Measurements from ENCODE around the gene SCN10A.

SCN10A gene

DNA sequence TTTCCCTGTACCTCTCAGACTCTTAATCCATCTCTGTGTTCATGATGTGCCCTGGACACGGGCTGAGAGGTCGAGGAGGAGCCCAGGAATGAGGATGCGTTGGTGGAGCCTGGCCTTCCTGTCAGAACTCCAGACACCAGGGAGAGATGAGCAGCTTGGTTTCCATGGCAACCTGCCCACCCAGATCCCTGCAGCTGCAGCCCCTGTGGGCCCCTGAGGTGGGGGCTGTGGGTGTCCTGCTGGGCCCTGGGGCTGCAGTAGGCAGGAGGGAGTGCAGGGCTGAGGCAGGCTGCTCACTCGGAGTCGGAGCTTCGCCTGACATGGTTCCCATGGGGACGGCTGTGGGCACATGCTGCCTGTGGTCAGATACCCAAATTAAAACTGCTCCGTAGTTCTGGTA, 7.7 kb upstream of the SCN10A start:
- H3K4me3 ChIP-seq (ENCODE audit: severe bottlenecking) = no peak overlapping the region
- ATAC-seq (ENCODE audit: low read depth) = no peak
- no peak overlapping the region for H3K27ac ChIP-seq (ENCODE audit: poor library complexity, severe bottlenecking)
- TF ChIP-seq, protein P1, sequence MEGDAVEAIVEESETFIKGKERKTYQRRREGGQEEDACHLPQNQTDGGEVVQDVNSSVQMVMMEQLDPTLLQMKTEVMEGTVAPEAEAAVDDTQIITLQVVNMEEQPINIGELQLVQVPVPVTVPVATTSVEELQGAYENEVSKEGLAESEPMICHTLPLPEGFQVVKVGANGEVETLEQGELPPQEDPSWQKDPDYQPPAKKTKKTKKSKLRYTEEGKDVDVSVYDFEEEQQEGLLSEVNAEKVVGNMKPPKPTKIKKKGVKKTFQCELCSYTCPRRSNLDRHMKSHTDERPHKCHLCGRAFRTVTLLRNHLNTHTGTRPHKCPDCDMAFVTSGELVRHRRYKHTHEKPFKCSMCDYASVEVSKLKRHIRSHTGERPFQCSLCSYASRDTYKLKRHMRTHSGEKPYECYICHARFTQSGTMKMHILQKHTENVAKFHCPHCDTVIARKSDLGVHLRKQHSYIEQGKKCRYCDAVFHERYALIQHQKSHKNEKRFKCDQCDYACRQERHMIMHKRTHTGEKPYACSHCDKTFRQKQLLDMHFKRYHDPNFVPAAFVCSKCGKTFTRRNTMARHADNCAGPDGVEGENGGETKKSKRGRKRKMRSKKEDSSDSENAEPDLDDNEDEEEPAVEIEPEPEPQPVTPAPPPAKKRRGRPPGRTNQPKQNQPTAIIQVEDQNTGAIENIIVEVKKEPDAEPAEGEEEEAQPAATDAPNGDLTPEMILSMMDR (IDR thresholded peaks at IDR 0.05; ENCODE audit: poor library complexity, severe bottlenecking) = no peak
- H3K36me3 ChIP-seq (ENCODE audit: low read depth) = no peaks in the 10 kb centered on the region
- H3K27me3 ChIP-seq (ENCODE audit: insufficient read depth, poor library complexity, severe bottlenecking) = no peaks in the 10 kb centered on the region
- H3K4me1 ChIP-seq (ENCODE audit: insufficient read depth, poor library complexity, severe bottlenecking) = no peaks in the 10 kb centered on the region
- no peak for DNase-seq (ENCODE audit: low spot score)
- H3K9me3 ChIP-seq (ENCODE audit: severe bottlenecking) = no peaks in the 10 kb centered on the region

DNA sequence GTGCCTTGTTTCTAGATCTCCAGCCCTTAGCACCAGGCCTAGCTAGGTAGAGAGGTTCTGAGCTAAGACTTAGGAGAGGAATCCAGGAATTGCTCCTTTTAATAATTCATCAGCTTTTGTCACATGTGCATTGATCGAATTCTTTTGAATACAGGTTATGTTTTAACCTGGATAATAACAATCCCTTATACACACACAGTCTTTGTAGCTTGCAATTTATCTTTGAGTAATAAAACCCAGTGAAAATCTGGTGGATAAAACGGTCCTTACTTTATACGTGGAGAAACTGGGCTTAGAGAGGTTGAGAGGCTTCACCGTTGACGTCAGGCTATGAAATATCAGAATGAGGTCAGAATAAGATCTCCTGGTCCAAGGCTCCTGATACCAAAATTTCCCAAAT, 7.2 kb upstream of the SCN10A start:
- DNase-seq (ENCODE audit: low spot score) = no peak
- no peaks in the 10 kb centered on the region for H3K4me1 ChIP-seq (ENCODE audit: insufficient read depth, poor library complexity, severe bottlenecking)
- no peaks in the 10 kb centered on the region for H3K36me3 ChIP-seq (ENCODE audit: low read depth)
- no peak overlapping the region for H3K27ac ChIP-seq (ENCODE audit: poor library complexity, severe bottlenecking)
- no peaks in the 10 kb centered on the region for H3K27me3 ChIP-seq (ENCODE audit: insufficient read depth, poor library complexity, severe bottlenecking)
- H3K4me3 ChIP-seq (ENCODE audit: severe bottlenecking) = no peak overlapping the region
- no peak for ATAC-seq (ENCODE audit: low read depth)
- TF ChIP-seq, protein P1 (IDR thresholded peaks at IDR 0.05; ENCODE audit: poor library complexity, severe bottlenecking) = no peak
- no peaks in the 10 kb centered on the region for H3K9me3 ChIP-seq (ENCODE audit: severe bottlenecking)

DNA sequence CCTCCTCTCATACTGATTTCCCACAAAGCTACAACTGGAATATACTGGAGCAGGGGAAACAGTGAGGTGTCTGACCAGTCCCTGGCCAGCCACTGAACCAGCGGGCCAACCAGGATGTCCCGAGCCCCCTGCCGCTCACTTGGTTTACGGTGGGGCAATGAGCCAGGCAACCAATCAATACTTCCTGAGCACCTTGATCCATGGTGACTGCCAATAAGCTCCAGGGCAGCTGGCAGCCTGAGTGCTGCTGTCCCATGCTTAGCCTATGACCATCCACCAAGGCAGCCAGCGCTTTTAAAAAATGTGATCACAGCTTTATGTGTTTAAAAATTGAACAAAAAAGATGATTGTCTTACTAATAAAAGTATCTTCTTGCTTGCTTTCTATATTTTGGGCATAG, 4.2 kb downstream of the SCN10A start:
- Histone ChIP-seq H3K27me3 (ENCODE audit: insufficient read depth, poor library complexity, severe bottlenecking) (peaks cover 3% of the 10 kb centered on the region), H3K4me3 (ENCODE audit: severe bottlenecking) (no peak overlapping the region), H3K36me3 (ENCODE audit: low read depth) (no peaks in the 10 kb centered on the region), H3K27ac (ENCODE audit: poor library complexity, severe bottlenecking) (no peak overlapping the region), H3K9me3 (ENCODE audit: severe bottlenecking) (no peaks in the 10 kb centered on the region), H3K4me1 (ENCODE audit: insufficient read depth, poor library complexity, severe bottlenecking) (no peaks in the 10 kb centered on the region)
- DNase-seq (ENCODE audit: low spot score) (no peak), ATAC-seq (ENCODE audit: low read depth) (no peak)
- TF ChIP-seq, protein P1 (IDR thresholded peaks at IDR 0.05; ENCODE audit: poor library complexity, severe bottlenecking) = no peak

DNA sequence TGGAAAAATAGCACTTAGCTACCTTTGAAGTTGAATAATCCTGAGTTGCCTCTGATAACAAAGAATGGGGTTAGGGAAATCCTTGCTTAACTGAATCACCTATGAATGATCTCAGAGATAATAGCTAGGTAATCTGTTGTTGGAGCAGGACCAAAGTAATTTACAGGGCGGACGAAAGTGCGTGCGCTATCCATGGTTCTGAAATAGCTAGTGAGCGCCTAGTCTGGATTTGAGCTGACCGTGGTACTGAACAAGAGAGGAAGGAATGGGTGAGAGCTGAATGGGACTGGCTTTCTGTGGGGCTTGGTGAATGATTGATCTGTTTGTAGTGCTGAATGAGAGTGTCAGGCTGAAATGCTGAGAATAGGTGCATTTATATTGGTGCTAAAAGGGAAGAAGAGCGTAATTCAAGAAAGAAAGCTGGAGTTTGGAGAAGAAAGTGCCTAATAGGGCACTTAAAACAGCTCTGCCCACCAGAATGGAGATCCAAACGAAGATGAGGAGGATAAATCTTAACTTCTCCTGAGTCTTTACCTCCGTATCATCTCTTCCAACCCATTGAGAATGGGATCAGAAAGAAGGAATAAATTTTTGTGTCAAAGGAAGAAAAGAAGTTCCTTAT, 10.1 kb downstream of the SCN10A start:
- no peaks in the 10 kb centered on the region for H3K4me1 ChIP-seq (ENCODE audit: insufficient read depth, poor library complexity, severe bottlenecking)
- DNase-seq (ENCODE audit: low spot score) (no peak), ATAC-seq (ENCODE audit: low read depth) (peak; percentile 57; the same call in 2 of the 3 replicates)
- H3K27ac ChIP-seq (ENCODE audit: poor library complexity, severe bottlenecking) = no peak overlapping the region
- TF ChIP-seq, protein P1 (IDR thresholded peaks at IDR 0.05; ENCODE audit: poor library complexity, severe bottlenecking) = no peak
- no peaks in the 10 kb centered on the region for H3K9me3 ChIP-seq (ENCODE audit: severe bottlenecking)
- H3K27me3 ChIP-seq (ENCODE audit: insufficient read depth, poor library complexity, severe bottlenecking) = no peaks in the 10 kb centered on the region
- no peaks in the 10 kb centered on the region for H3K36me3 ChIP-seq (ENCODE audit: low read depth)
- H3K4me3 ChIP-seq (ENCODE audit: severe bottlenecking) = no peak overlapping the region

DNA sequence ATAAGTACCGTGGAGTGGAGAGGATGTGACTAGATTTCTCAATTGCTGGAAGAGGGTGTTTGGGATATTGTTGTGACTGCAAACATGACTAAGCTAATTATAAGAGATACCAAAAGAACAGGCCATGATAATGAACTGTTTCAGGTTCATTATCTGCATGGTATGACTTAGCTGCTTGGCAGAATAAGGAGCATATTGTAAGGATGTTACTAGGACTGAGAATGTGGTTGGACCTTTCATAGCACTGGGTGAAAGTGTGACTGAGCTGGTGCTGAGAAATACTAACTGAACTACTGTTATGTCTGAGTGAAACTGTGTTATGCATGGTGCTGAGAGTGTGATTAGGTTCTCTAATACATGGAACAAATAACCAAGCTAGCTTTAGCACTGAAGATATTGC, 11.0 kb downstream of the SCN10A start:
- TF ChIP-seq, protein P1 (IDR thresholded peaks at IDR 0.05; ENCODE audit: poor library complexity, severe bottlenecking) = no peak
- no peak for DNase-seq (ENCODE audit: low spot score)
- no peaks in the 10 kb centered on the region for H3K4me1 ChIP-seq (ENCODE audit: insufficient read depth, poor library complexity, severe bottlenecking)
- H3K27ac ChIP-seq (ENCODE audit: poor library complexity, severe bottlenecking) = no peak overlapping the region
- no peaks in the 10 kb centered on the region for H3K9me3 ChIP-seq (ENCODE audit: severe bottlenecking)
- no peaks in the 10 kb centered on the region for H3K36me3 ChIP-seq (ENCODE audit: low read depth)
- H3K4me3 ChIP-seq (ENCODE audit: severe bottlenecking) = no peak overlapping the region
- ATAC-seq (ENCODE audit: low read depth) = no peak
- no peaks in the 10 kb centered on the region for H3K27me3 ChIP-seq (ENCODE audit: insufficient read depth, poor library complexity, severe bottlenecking)
